Measurements from ENCODE around the gene PRF1. TPM values are rescaled to one million over a fixed set of nuclear protein-coding genes. Genes with fewer than 3 reads are reported as not detected.

The PRF1 gene
- total and polyA plus RNA-seq, 12 donors = 0.17 to 4.1 (median 1.6) TPM

DNA sequence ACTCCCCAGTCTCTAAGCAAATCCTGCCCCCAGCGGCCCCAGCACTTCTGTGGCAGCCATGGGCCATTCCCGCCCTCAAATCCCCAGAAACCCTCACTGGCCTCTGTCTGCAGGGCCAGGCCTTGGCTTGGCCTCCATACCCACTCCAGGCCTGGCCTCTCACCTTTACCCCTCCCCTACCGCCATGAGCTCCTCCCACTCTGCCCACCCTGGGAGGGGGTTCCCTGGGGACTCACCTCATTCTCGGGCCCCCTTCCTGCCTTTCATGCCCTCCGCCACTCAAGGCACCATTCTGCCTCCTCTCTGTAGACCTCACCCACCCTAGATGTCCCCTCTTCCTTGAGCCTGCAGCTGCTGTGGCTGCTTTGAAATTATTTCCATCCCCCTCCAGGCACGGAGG lies 41.0 kb downstream of the PRF1 start:
- intact Hi-C loops (cut with DNase I) = no loop called here

DNA sequence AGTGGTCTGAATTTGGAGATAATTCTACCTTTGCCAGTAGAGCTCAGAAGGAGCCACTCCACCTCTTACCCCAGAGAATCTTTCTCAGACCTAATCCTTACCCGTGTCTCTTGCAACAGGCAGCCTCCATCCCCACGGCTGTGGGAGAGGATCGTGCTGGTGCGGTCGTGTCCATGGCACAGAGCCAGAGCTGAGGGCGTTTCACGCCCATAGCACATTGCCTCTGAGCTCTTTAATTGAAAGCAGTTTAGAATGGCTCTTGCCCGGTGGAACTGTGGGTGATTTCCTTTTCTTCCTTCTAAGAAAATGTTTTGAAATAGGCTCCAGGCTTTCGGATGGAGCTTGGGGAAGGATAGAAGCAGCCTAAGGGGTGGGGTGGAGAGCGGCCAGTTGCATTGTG lies 41.5 kb downstream of the PRF1 start:
- no peaks in the 10 kb centered on the region for H3K27me3 ChIP-seq
- 68 to 86% (median 74%) methylated on average over 10 of the region's 10 CpGs for WGBS, 4 donors
- H3K27ac ChIP-seq = no peak overlapping the region
- H3K36me3 ChIP-seq (replicated peaks in 1 of 2) = no peaks in the 10 kb centered on the region
- intact Hi-C loops (cut with DNase I) = no loop called here
- TF ChIP-seq, protein P1, sequence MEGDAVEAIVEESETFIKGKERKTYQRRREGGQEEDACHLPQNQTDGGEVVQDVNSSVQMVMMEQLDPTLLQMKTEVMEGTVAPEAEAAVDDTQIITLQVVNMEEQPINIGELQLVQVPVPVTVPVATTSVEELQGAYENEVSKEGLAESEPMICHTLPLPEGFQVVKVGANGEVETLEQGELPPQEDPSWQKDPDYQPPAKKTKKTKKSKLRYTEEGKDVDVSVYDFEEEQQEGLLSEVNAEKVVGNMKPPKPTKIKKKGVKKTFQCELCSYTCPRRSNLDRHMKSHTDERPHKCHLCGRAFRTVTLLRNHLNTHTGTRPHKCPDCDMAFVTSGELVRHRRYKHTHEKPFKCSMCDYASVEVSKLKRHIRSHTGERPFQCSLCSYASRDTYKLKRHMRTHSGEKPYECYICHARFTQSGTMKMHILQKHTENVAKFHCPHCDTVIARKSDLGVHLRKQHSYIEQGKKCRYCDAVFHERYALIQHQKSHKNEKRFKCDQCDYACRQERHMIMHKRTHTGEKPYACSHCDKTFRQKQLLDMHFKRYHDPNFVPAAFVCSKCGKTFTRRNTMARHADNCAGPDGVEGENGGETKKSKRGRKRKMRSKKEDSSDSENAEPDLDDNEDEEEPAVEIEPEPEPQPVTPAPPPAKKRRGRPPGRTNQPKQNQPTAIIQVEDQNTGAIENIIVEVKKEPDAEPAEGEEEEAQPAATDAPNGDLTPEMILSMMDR (IDR thresholded peaks at IDR 0.05) = no peak
- no peak for TF ChIP-seq POLR2A (IDR thresholded peaks at IDR 0.05)
- no peaks in the 10 kb centered on the region for H3K4me1 ChIP-seq (replicated peaks in 1 of 2)
- H3K4me3 ChIP-seq = no peak overlapping the region
- no peaks in the 10 kb centered on the region for H3K9me3 ChIP-seq (replicated peaks in 1 of 3)
- DNase-seq = no peak

More for the DNA sequence above, 41.0 kb downstream of the PRF1 start:
- no peaks in the 10 kb centered on the region for H3K36me3 ChIP-seq (replicated peaks in 1 of 2)
- H3K27me3 ChIP-seq = no peaks in the 10 kb centered on the region
- no peak overlapping the region for H3K27ac ChIP-seq
- TF ChIP-seq, protein P1 (IDR thresholded peaks at IDR 0.05) = no peak
- TF ChIP-seq POLR2A (IDR thresholded peaks at IDR 0.05) = no peak
- H3K9me3 ChIP-seq (replicated peaks in 1 of 3) = no peaks in the 10 kb centered on the region
- 88 to 94% (median 91%) methylated on average over 6 of the region's 6 CpGs for WGBS, 4 donors
- DNase-seq = no peak
- no peaks in the 10 kb centered on the region for H3K4me1 ChIP-seq (replicated peaks in 1 of 2)
- H3K4me3 ChIP-seq = no peak overlapping the region

DNA sequence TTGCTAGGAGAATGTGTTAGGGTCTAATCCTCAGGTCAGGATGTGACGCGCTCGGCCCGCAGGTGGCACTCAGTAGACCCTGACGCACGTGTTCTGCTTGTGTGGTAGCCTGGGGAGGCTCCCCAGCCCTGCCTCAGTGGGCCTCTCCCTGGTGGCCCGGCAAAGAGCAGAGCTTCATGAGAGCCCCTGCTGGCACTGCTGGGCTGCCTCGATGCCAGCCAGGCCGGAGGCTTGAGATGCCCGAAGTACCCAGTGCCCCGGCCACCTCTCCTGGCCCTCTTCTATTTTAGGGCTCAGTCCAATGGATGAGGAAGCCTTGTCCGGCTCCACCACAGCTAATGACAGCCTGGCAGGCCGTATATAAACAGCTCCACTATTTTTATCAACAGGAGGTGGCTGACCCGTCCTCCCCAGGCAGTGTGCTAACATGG lies 42.0 kb downstream of the PRF1 start:
- intact Hi-C loops (cut with DNase I) = no loop called here
- no peak for DNase-seq
- no peaks in the 10 kb centered on the region for H3K27me3 ChIP-seq
- H3K36me3 ChIP-seq (replicated peaks in 1 of 2) = no peaks in the 10 kb centered on the region
- no peaks in the 10 kb centered on the region for H3K4me1 ChIP-seq (replicated peaks in 1 of 2)
- no peak overlapping the region for H3K27ac ChIP-seq
- no peak for TF ChIP-seq POLR2A (IDR thresholded peaks at IDR 0.05)
- TF ChIP-seq, protein P1 (IDR thresholded peaks at IDR 0.05) = no peak
- WGBS, 4 donors = 79 to 89% (median 87%) methylated on average over 5 to 14 of the region's 14 CpGs
- H3K9me3 ChIP-seq (replicated peaks in 1 of 3) = no peaks in the 10 kb centered on the region
- H3K4me3 ChIP-seq = no peak overlapping the region

- Histone ChIP-seq H3K36me3 (replicated peaks in 1 of 2) (no peaks in the 10 kb centered on the region), H3K4me1 (replicated peaks in 1 of 2) (no peaks in the 10 kb centered on the region), H3K4me3 (no peak overlapping the region), H3K27me3 (no peaks in the 10 kb centered on the region), H3K9me3 (replicated peaks in 1 of 3) (no peaks in the 10 kb centered on the region), H3K27ac (no peak overlapping the region)
- TF ChIP-seq POLR2A (IDR thresholded peaks at IDR 0.05) = no peak
- TF ChIP-seq, protein P1 (IDR thresholded peaks at IDR 0.05) = no peak
- no peak for DNase-seq
- 88 to 97% (median 90%) methylated on average over 5 of the region's 5 CpGs for WGBS, 4 donors
- intact Hi-C loops (cut with DNase I) = loop anchor here in 1 of 2 donors (5.0 kb wide), 1 partner anchor 197 kb away; no protein-coding TSS in a partner anchor
Observed at GRCh38 chr10:70559861-70560260, 42.7 kb downstream of the PRF1 start.
